SKM-1 (cell line): Measurements from ENCODE around the gene PODXL.
"Not testable (repeated sequence)": the region's sequence is repeated elsewhere in the genome, so short reads cannot be mapped to it uniquely, and the experiment has no call there.

ENCODE experiments used
- DNase-seq: peaks from one replicate; lab custom pipeline; 2025; ENCODE audit not compliant: unreplicated experiment; lab: John Stamatoyannopoulos, UW

PODXL gene

DNA sequence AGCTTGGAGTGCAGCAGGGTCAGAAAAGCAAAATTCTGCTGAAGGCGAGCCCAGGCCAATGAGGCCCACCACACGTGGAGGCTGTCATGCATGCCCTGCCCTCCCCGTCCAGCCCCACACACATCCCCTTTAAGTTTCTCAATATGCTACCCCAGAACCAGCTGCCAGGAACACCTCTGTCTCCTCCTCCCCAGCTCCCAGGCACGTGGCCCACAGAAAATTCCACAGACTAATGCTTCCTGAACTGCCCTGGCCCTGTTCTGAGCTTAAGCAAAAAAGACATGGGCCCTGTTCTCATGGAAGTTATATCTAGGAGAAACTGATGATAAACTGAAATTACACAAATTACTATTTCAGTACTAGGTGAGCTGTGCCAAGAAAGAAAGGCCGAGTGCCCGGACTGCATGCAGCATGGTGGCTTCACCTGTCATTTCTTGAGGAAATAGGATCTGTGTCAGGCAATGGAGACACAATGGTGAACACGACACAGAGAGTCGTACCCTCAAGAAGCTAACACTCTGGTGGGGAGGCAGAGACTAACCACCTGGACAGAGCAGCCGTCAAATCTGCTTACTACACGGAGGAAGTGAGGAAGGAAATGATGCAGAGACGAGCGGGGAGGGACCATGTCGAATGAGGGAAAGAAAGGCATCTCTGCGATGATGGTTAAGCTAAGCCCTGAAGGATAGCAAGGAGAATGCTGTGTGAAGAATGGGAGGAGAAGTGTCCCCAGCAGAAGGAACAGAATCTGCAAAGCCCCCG lies 44.5 kb downstream of the PODXL start:
- DNase-seq, result no peak

GRCh38 chr7:131511071-131511470 lies 45.4 kb downstream of the PODXL start:
- no peak for DNase-seq

DNA sequence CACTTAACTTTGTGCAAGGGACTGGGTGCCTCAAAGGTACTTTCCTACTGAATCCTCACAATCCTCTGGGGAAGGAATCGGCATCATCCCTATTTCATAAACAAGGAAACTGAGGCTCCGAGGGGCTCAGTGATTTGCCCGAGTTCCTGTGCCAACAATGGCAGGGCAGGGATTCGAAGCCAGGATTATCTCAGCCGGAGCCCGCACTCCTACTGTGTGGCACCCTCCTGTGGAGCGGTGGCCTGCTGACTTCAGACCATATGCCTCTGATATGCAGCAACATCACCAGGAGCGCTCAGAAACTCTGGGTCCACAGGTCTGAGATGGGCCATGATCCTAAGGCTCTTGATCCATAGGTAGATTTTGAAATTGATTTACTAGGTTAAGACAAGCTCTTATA lies 46.6 kb downstream of the PODXL start:
- DNase-seq, result no peak

DNA sequence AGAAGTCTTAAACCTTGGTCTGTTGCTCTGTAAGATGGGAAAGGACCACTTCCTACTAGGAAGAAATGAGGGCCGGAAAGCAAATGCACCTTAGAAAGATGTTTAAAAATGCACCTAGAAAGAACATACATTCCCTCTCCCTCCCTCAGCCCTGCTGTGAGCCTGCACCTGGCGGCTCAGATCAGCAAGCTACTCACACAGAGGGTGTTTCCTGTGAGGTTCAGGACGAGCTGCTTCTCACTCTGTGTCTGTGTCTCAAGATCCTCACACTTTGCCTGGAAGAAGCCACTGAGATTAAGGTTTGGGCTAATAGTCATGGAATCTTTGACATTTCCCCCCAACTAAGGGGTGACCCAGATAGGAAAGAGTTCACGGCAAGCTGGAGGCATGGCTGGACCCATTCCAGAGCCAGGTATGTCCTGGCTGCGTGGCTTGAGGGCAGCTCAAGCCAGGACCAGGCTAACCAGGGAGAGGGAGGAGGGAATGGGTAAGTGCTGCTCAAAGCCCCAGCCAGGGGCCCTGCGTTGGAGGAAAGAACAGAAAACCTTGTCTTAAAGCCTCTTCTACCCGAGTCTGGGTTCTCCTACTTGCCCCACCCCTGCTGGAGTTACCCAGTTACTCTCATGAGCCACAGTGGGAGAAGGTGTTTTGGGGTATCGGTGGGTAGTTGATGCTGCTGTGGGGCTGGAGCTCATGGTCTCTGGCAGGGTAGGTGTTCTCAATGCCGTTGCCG lies 47.5 kb downstream of the PODXL start:
- no peak for DNase-seq

DNA sequence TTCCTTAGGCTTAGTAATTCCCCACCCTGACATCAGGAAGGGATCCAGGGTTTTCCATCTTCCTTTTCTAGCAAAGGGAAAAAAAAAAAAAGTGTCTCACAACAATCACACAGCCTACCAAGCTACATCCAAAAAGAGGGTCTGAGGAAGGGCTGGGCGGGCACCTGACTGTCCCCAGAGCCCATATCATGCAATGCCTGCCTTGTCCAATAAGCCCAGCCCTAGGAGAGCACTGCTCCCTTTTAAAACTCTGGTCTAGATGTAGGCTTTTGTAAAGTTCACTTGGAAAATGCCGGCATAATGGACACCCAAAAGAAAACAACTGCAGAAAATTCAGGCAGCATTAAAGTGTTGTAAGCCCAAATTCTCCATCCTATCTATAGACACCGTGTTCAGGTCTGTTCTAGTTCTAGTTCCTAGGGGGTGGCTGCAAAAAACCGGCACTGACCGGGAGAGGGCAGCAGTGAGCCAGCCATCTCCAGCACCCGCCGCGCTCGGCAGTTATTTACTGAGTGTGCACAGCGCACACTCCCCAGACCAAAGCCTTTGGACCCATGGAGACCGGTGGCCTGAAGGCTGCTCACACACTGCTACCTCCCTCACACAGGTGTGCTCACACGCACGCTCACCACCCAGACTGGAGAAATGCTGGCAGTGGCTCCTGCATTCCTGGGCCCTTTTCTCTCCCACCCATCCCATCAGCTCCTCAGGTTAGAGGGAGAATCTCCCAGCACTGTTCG lies 48.7 kb downstream of the PODXL start:
- peak; percentile 22 for DNase-seq

GRCh38 chr7:131506597-131506996 lies 49.8 kb downstream of the PODXL start:
- DNase-seq, result no peak

DNA sequence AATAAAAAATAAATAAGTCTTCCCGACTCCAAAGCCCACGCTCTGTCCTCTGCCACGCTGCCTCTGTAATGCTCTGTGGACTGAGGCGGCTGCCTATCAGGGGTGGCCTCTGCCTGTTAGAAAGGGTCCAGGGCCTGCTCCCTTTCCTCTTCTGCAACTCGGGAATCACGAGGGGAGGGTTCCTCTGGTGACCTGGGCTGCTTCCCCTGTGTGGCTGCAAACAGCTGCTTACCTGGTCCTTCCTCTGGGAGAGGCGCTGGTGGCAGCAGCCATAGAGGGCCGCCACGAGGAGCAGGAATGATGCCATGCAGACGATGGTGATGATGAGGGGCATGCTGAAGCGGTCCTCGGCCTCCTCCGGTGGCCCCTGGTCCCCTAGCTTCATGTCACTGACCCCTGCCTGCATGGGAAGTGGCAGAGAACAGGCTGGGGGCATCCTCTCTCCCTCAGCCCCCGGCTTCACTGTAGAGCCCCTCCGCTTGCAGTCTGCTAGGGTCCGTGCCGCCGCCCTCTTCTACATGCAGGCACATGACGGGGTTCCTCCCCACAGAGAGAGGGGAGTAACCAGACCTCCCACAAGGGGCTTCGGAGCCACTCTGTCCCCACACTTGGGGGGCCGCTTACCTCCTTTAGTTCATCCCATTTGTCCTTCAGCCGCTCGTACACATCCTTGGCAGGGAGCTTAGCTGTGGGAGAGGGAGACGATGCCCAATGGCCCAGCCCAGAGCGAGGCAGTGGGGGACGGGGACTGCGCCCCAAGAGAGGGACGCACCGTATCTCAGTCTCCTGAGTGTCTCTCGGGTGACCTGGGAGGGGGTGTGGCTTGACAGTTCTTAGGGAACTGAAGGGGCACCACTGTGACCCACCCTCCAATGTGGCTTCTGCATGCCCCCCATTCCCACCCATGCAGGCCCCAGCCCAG lies 50.5 kb downstream of the PODXL start:
- DNase-seq, result no peak

DNA sequence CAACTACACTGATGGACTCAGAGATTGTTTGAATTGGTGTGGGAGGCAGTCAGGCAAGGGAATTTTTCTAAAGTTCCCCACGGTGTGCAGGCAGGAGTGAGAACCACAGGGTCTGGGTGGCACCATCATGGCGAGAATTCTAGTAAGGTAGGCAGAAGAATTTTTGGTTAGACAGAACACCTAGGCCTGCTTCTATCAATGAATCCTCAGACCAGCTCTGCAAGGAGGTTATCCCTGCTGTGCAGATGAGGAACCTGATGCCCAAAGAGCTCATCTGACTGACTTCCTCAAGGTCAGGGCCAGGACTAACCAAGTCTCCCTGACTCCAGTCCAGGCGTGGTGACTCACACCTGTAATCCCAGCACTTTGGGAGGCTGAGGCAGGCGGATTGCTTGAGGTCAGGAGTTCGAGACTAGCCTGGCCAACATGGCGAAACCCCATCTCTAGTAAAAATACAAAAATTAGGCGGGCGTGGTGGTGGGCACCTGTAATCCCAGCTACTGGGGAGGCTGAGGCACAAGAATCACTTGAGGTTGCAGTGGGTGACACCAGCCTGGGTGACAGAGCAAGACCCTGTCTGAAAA lies 51.3 kb downstream of the PODXL start:
- not testable (repeated sequence) for DNase-seq

DNA sequence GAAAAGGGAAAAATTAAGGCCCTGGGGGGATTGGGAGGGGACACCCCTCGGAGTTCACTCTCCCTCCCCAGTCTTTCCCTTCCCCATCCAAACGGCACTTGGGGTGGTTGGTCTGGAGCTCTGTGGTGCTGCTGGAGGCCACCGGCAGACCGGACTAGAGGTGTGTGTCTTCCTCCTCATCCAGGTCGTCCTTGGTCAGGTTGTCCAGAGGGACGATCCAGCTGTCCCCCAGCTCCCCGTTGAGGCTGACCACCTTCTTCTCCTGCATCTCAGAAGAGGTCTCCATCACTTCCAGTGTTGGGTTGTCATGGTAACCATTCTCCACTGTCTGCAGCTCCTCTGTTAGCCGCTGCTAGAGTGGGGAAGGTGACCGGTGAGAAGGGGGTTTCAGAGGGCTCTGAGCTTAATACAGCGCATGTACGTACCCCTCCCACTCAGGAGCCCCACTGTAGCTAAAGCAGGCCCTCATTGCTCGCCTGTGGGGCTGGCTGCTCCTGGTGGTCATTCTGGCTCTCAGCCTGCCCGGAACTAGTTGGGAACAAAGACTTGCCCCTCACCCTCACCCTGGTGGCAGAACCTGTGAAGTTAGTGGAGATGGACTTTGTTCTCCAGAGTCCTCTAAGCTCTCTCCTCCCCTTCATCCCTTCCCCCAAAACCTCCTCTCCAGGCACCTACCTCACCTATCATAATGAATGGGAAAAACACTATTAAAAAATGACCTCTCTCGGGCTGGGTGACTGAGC lies 52.1 kb downstream of the PODXL start:
- no peak for DNase-seq

DNA sequence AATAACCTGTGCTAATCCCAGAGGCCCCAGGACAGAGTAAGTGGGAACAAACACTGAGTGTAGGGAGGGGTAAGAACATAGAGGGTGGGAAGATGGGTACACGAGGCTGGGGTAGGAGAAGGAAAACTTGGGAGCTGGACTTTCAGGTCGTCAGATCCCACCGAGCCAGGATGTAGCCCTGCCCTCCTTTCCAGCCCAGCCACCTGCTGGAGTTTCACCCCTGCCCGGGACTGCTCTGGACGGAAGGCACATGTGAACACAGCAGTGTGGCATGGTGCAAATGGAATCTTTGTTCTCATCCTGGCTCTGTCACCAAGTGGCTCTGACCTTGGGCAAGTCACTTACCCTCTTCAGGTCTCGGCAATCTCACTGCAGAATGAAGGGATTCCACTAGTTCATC lies 52.8 kb downstream of the PODXL start:
- DNase-seq, result no peak

DNA sequence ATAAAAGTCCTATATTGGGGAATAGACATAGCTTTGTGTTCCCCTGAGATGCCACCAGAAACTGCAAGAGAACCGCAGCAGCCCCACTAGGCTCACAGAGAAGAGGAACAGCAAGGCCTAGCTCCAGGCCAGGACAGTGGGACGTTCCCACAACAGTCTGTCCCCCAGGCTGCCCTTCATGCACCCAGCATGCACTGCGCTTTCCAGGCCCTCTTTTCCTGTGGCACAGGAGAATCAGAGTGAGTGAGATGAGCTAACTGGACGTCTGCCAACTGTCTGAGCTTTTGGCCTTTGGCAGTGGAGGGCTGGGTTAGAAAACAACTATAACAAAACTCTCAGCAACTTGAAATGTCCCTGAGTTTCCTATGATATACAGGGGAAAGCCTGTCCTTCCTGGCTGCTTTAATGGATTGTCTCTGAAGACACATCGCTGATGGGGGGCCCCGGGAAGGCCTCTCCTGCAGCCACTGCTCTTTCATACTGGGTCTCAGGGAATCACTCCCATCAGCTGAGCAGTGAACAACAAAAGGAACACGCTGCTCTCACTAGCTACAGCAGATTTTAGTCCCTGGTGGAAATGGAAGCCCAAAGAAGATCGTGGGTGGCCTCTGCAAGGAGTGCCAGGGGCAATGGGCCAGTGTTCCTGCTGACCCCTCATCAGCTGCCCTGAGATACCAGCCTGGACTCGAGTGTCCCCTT lies 53.5 kb downstream of the PODXL start:
- DNase-seq, result no peak

DNA sequence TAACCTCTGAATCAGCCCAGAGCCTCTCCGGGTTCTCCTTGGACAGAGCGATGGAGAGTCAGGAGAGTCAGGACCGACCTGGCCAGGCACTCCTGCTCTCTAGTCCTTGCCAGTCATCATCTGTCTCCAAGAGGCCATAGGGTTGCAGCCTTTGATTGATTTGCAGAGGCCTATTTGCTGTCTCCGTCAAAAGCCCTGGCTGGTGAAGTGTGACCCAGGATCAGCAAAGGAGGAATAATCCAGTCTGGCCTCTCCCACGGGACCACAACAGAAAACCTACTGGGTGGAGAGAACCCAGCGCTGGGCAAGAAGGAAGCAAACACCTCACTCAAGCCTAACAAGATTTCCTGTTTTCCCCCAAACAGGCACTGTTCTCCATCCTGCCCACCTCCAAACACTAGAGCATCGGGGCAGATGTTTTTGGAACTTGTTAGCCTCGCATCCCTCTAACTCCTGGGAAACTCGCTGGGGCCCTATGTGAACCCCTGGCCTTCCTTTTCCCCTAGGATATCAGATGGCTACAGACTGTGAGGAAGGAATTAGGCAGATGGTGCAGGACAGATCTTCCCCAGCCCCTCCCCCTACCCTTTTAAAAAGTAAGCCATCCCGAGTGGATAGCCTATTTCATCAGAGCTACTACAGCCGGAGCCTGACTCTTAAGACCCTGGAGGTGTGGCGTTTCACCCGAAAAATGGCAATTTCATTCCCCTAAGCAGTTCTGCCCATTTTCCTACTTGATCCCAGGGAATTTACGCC lies 54.3 kb downstream of the PODXL start:
- DNase-seq, result no peak

DNA sequence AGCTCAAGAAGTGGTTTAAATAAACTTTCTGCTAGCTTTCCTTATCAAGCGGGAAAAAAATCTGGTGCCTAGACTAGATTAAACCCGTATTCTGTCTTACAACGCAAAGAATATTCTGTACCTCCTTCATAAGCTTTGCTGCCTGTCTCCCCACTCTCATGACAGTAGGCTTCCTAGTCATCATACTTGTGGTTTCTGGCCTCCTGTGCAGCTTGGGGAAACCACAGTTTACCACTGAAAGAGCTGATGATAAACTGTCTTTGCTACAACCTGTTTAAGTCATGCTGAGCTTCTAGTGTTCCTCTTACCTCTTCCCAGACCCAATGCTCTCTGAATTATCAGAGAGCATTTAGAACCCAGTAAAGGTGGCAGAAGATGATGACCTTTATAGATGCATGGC lies 55.0 kb downstream of the PODXL start:
- no peak for DNase-seq

- DNase-seq, result no peak
These were observed 56.1 kb downstream of the PODXL start for GRCh38 chr7:131500357-131500756.

GRCh38 chr7:131499801-131500200 lies 56.6 kb downstream of the PODXL start:
- no peak for DNase-seq

DNA sequence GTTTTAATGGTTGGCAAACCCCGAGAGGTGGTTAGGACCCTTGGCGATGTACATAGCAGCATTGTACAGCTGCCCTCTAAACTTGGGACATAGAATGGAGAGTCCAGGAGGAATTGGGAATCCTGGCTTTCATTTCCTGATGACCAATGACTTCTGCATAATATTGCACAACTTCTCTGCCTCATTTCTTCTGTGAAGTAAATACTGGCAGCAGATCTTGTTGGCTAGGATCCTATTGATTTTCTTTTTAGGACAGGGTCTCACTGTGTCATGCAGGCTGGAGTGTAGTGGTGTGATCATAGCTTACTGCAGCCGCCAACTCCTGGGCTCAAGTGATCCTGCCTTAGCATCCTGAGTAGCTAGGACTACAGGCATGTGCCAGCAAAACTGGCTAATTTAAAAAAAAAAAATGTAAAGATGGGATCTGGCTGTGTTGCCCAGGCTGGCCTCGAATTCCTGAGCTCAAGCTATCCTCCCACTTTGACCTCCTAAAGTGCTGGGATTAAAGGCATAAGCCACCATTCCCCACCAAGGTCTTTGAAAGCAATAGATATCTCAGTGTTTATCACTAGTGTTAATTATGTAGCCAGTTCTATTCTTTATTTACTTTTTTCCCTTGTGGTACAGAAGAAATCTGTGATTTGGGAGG lies 58.1 kb downstream of the PODXL start:
- no peak for DNase-seq

DNA sequence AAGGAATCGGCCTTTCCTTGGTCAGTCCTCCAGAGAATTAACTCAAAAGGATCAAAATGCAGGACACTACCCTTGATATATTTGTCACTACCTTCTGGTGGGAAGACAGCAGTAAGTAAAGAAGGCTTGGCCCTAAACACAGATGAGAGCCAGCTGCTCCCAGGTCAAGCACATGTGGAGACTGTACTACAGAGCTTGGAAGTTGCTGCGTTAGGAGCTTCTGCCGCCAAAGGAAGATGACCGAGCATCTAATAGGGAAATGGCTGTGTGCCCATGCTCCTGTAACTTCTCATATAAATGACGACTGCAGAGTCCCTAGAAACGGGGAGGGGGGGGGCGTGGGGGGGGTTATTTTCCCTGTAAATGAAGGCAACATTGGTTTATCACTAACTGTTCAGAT lies 59.0 kb downstream of the PODXL start:
- no peak for DNase-seq
